Activated CD8-positive, alpha-beta memory T cell treated with anti-CD3 and anti-CD28 coated beads, Interleukin-2, amount 50 U/mL, for 4 hours (primary cell): ENCODE results near the gene MRPL11.

ENCODE experiments used
- DNase-seq: peaks from one replicate; pipeline ENCODE4 v3.0.0-alpha.2; 2020

Gene MRPL11

GRCh38 chr11:66428933-66429332 is 9.7 kb downstream of the MRPL11 start:
- no peak for DNase-seq

DNA sequence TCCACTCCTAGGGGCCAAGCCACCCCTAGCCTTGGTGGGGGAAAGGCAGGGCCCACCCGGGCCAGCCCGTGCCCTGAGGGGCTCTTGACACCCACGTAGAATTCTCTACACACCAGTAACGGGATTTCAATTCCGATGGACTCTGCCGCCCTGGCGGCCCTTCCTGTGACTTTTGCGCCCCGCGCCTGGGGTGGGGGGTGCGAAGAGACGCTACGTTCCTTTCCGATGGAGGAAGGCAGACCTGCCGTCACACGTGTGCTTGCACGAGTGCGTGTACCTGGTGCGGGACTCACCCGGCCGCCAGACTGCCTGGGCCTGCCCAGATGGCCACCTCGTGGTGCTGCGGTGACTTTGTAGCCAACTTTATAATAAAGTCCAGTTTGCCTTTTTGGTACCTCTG is 12.3 kb downstream of the MRPL11 start:
- DNase-seq = no peak

- DNase-seq = peak; percentile 86
These were observed 17.0 kb downstream of the MRPL11 start for GRCh38 chr11:66421492-66422205.

GRCh38 chr11:66420671-66421476 is 17.8 kb downstream of the MRPL11 start, which contains the start of gene NPAS4:
Gene NPAS4 (plus strand): TSS chr11:66421035. CDS start chr11:66421180, 145 bp downstream.
- no peak for DNase-seq

DNA sequence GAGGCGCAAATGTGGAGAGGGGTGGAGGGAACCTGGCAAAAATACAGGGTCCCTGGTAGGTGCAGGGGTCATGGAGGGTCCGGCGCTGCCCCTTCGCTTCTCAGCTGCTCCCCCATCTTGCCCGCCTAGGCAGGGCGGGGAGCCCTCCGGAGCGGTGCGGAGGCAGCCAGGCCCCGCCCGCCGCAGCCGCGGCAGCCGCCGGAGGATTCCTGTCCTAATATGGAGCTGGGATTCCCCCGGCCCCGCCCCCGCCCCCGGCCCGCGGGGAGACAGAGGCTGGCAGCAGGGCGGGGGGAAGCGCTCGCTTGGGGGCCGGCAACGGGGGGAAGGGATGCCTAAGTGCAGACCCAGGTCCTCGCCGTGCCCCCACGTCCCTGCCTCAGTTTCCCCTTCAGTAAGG is 18.8 kb downstream of the MRPL11 start:
- DNase-seq = no peak

GRCh38 chr11:66418986-66419308 is 19.7 kb downstream of the MRPL11 start:
- DNase-seq = no peak

DNA sequence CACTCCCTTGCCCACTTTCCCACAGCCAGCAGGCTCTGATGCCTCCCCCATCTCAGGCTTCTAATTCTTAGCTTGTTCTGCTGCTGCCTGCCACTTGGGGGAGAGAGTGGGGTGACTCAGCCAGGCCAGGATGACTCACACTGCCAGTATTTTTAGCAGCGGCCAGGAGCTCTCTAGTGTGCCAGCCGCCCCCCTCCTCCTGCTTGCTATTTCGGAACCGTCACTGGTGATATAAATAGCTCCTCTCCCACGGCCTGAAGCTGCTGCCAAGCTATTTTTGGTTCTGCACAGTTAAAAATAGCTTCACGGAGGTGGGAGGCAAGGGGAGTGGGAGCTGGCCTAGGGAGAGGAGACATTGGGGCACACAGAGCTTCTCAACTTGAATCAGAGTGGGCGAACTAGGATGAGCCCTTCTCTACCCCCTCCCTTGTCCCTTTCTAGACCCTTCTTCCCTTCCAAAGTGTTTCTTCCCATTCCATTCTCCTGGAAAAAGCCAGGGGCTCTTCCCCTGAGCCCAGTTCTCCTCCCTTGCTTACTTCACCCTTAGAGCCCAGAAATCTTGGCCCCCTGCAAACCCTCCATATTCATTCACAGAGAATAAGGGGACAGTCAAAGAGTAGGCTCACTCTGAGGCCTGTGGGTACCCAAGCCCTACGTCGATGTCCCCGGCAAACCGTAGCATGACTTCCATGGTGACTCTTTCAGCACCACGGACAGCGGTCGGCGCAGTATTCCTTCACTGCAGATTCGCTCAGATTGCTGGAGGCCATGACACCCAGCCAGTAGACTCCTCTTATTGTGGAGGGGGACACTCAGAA is 20.3 kb downstream of the MRPL11 start:
- DNase-seq = peak; percentile 53

DNA sequence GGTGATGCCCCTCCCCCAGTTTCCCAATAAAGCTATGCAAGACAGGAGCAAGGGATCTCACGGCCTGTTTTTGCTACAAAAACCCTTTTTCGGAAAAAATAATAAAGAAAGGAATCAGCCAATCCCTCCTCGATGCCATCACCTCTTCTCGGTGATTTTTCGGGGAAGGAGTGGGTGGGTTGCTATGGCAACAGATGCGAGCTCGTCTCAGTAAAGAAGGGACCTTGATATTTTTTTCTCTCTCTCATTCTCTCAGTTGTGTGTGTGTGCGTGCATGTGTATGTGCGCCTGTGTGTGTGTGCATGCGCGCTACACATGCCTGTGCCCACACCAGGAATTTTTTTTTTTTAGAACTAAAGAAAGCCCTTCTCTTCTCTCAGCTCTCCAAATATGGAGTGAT is 21.6 kb downstream of the MRPL11 start:
- no peak for DNase-seq

- no peak for DNase-seq
These were observed 23.2 kb downstream of the MRPL11 start for GRCh38 chr11:66415423-66415822.

DNA sequence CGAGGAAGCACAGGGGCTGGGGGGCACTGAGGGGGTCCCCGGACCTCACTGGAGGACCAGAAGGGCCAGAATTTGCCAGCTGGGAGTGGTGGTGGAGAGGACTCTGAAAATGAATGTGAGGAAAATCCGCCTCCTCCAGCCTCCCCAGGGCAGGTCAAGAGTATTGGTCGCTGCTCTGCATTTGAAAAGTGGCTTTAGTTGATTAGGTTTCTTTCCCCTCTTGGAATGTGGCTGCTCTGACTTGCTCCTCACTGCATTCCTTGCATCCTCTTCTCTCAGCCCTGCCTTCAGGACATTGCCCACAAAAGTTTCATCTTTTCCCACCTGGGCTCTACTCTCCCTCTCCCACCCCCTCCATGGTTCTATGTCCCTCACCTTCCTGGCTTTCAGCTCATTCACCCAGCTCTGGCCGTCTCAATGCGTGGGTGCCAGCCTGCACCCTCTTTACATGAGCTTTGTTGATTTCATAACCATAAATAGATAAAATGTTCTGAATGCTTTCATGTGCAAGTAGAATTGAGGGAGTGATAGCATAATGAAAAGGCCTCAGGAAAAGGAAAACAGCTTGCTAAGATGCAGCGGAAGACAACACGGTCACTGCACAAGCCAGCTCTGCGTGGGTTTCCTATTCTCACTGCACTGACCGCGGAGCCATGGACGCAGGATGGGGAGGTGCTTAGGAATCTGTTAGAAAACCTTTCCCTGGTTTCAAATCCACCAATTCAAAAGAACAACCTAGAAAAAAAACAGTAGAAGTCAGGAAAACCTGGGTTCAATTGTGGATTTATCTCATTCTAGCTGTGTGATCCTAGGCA is 24.3 kb downstream of the MRPL11 start:
- no peak for DNase-seq

GRCh38 chr11:66413167-66413566 is 25.5 kb downstream of the MRPL11 start:
- DNase-seq = no peak

DNA sequence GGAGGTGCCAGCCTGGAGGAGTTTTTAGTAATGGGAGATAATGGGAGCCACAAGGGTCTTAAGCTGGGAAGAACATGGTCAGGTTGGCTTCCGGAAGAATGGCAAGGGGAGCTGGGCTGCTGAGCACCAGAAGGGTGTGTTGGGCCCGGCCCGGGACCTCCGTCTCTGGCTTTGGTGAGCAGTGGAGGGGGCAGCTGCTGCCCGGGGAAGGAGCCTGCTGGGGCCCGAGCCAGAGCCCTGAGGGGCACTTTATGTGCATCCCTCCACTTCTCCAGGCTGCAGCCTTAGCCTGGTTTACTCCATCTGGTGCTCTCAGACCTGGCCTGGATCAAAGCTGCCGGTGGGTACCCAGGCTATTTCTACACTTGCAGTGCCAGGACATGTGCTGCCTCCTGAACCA is 26.5 kb downstream of the MRPL11 start:
- DNase-seq = no peak

DNA sequence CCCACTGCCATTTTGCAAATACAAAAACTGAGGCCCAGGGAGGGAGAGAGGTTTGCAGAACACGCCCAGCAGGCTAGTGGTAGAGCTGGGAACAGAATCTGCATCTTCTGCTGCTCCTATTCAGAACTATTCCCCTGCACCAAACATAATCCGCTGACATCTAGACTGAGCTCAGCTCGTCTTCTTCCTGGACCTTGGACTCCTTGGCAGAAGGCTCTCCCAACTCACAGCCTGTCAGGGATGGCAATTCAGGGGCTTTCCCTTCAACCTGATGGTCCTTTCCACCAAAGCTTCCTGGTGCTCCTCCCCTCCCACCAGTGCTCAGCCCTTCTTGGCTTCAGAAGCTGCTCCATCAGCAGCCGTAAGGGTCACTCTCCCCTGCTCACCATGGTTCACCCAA is 27.3 kb downstream of the MRPL11 start:
- no peak for DNase-seq

DNA sequence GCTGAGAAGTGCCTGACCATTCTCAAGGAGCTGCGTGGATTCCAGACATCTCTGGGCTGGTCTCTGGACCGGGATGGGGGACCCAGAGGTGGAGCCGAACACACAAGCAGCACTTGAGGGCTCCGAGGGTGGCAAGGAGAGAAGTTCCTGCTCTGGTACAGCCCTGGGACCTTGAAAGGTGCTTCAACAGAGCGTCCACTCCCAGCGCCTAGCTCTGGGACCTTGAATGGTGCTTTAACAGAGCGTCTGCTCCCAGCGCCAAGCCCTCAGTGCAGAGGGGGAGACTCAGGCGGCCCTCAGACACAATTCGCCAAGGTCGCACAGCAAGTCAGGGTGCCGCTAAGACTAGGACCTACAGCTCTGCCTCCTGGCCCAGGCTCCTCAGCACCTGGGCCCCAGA is 28.5 kb downstream of the MRPL11 start:
- no peak for DNase-seq

DNA sequence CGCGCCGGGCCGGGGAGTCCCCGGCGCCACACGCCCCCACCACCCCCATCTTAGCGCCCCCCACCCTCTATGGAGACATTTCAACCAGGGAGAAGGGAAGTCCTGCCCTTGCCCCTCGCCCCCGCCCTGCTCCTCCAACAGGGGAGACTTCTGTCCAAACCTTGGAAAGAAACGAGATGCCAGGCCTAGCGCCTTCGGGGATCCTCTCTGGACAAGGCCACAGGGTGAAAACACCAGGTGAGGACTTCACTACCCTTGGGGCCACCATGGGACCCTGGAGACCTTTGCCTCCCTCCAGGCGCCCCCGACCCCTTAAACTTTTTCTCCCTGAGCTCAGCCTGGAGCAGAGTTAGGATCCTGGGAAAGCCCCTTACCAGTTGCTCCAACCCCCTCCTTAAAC is 29.4 kb downstream of the MRPL11 start:
- no peak for DNase-seq

GRCh38 chr11:66408488-66409214 is 30.0 kb downstream of the MRPL11 start:
- DNase-seq = peak; percentile 96

- no peak for DNase-seq
These were observed 31.0 kb downstream of the MRPL11 start for GRCh38 chr11:66407651-66408050.

DNA sequence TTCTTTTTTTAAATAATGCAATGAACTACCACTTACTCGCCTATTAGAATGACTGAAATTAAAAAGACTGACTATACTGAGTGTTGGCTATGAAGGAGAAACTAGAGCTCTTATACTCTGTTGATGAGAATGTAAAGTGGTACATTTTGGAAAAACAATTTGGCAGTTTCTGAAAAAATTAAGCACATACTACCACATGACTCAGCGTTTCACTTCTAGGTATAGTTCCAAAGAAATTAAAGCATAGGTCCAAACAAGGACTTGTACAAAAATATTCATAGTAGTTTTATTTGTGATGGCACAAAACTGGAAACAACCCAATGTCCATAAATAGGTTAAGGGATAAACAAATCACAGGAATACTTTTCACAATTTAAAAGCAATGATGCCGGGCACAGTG is 44.7 kb downstream of the MRPL11 start:
- DNase-seq = no peak

DNA sequence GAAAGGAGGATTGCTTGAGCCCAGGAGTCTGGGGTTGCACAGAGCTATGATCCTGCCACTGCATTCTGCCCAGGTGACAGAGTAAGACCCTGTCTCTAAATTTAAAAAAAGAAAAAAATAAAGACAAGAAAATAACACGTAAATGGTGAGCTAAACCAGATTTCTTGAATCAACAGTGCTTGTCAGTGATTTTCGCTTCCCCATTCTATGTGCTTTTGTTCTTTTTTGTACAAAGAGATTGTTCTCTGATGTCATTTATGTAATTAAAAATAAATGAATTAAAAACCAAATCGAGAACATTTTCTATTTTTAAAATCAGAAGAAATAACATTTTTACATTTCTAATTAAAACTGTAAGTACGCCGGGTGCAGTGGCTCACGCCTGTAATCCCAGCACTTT is 47.3 kb downstream of the MRPL11 start:
- DNase-seq = no peak

GRCh38 chr11:66388780-66389386 is 49.8 kb downstream of the MRPL11 start:
- DNase-seq = peak; percentile 68
